ENCODE data around the gene ANKRD11. TPM values are rescaled to one million over a fixed set of nuclear protein-coding genes. Genes with fewer than 3 reads are reported as not detected.

Gene ANKRD11
- total RNA-seq, 1 donor from 2014 or later: 154 TPM

- intact Hi-C loops (cut with micrococcal nuclease): loop anchor here (10.0 kb wide), 1 partner anchor 46 kb away; no protein-coding TSS in a partner anchor
These were observed 79.5 kb downstream of the ANKRD11 start for GRCh38 chr16:89410794-89411309.

DNA sequence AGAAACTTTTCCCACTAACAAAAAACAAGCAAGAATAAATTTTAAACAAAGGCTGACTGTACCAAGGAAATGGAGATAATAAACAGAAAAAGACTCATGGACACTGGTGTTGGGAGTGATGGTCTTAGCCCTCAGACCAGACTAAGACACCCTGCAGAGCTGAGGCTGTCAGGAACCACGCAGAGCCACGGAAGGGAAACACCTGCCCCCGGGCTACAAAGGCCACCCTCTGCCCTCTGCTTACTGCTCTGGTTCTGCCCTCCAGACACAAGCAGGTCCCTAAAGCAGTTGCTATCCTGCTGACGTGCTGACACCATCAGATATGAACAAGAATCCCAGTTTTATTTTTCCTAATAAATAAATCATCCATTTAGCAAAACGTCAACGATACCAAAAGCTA is 80.0 kb downstream of the ANKRD11 start:
- intact Hi-C loops (cut with micrococcal nuclease): loop anchor here (10.0 kb wide), 1 partner anchor 46 kb away; no protein-coding TSS in a partner anchor

DNA sequence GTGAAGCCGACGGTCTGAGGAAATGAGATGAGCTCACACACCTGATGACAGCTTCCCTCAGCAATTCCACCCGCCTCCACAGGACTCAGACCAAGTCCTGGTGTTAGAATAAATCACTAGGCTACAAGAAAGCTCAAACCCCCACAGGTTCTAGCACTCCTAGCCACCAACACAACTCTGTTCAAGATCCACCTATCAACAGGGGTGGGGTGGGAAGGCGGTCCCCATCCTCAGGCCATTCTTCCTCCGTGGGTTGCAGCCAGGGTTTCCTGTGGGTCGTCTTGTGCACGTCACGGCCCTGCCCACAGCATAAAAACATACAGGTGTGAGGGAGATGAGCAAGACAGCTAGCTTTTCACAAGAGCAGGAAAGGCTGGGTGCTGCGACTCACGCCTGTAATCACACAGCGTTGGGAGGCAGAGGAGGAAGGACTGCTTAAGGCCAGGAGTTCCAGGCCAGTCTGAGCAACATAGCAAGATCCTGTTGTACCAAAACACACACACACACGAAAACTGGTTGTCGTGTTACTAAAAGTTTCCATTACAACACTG is 81.1 kb downstream of the ANKRD11 start:
- intact Hi-C loops (cut with micrococcal nuclease): loop anchor here (10.0 kb wide), 1 partner anchor 76 kb away; no protein-coding TSS in a partner anchor

DNA sequence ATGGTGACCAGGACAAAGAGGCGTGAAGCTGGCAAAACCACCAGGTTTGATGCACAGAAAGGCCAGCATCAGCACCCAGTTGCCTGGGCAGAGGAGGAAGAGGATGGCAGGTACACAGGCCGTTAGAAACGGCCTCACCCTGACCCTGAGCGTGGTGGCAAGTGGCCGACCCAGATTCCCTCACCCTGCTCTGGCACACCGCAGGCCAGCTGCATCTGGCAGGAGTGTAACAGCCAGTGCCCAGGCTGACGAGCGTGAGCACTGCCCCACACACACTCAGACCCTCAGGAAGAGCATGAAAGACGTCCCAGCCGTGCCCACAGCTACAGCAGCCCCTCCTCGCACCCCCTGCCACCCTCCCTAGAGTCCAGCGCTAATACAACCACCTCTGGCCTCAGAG is 82.0 kb downstream of the ANKRD11 start:
- intact Hi-C loops (cut with micrococcal nuclease): loop anchor here (10.0 kb wide), 1 partner anchor 76 kb away; no protein-coding TSS in a partner anchor

DNA sequence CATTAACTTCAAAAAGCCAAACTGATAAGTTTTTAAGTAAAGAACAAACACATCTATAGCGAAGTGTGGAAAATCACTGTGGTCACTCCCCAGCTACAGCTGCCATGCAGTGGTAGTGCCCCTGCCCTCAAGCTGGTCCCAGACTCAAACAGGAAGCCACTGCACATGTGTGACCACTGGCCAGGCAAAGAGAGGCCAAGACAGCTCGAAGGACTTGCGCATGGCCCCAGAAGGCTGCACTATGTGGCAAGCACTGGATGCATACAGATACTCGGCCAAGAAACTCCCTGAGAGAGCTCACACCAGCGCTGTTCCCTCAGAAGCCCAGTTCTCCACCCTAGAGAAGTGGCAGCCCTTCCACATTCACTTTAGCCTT is 82.4 kb downstream of the ANKRD11 start:
- intact Hi-C loops (cut with micrococcal nuclease): loop anchor here (10.0 kb wide), 1 partner anchor 77 kb away; no protein-coding TSS in a partner anchor

- intact Hi-C loops (cut with micrococcal nuclease): loop anchor here (10.0 kb wide), 1 partner anchor 77 kb away; no protein-coding TSS in a partner anchor
These were observed 83.0 kb downstream of the ANKRD11 start for GRCh38 chr16:89407282-89407924.

DNA sequence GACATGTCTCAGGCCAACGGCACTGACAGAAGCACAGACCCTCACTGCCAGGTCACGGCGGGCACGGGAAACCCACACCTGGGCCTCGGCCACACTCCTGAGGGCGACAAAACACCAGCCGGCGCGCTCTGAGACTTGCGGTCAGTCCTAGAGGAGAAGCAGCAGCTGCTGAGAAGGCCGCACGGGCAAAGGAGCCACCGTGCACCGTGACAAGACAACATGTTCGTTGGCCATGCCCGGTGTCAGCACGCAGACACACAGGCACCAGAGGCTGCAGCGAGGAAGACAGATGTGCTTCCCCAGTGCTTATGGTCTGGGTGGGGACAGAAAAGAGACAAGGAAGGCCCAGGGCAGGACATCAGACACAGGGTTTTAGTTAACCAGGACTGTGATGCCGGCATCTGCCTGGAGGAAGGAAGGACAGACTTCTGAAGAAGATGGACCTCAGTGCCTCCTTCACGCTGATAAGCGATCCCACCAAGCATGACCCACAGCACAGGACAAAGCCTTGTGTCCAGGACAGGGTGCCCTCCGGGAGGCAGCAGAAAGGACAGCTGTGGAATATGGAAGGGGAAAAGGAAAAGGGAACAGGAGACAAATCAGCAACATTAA is 84.0 kb downstream of the ANKRD11 start:
- intact Hi-C loops (cut with micrococcal nuclease): loop anchor here (10.0 kb wide), 1 partner anchor 78 kb away; no protein-coding TSS in a partner anchor

DNA sequence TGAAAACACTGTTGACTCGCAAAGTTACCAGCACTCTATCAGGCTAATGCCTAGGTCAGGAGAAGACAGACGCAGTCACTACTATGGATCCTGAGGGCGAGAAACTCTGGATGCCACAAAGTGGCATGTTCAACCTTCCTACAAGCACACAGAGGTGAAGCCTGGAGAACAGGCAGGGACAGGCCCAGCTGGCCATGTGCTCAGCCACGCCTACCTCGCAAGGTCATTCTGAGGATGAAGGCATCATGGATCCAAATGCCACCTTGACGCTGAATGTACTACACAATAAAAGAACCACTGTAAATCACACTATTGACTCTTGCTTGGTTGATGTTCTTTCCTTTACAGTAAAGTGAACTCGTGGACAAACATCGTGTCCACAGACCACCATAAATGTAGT is 85.8 kb downstream of the ANKRD11 start:
- intact Hi-C loops (cut with micrococcal nuclease): loop anchor here (10.0 kb wide), 1 partner anchor 80 kb away; no protein-coding TSS in a partner anchor

GRCh38 chr16:89402962-89403361 is 87.4 kb downstream of the ANKRD11 start:
- intact Hi-C loops (cut with micrococcal nuclease): loop anchor here (10.0 kb wide), 1 partner anchor 82 kb away; no protein-coding TSS in a partner anchor

GRCh38 chr16:89401641-89402445 is 88.5 kb downstream of the ANKRD11 start:
- intact Hi-C loops (cut with micrococcal nuclease): loop anchor here (10.0 kb wide), 1 partner anchor 83 kb away; no protein-coding TSS in a partner anchor

DNA sequence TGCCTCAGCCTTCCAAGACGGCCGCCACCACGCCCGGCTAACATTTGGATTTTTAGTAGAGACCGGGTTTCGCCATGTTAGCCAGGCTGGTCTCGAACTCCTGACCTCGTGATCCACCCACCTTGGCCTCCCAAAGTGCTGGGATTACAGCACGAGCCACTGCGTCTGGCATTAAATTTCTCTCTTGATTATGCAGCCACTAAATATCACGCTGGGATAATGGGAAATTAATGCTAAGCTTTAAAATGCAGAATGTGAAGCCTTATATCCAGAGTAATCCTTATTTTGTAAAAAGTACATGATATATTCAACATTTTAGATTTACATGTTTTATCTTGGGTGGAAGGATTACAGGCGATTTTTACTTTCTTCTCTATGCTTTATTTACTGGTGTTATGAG is 89.2 kb downstream of the ANKRD11 start:
- intact Hi-C loops (cut with micrococcal nuclease): loop anchor here (10.0 kb wide), 1 partner anchor 84 kb away; no protein-coding TSS in a partner anchor

DNA sequence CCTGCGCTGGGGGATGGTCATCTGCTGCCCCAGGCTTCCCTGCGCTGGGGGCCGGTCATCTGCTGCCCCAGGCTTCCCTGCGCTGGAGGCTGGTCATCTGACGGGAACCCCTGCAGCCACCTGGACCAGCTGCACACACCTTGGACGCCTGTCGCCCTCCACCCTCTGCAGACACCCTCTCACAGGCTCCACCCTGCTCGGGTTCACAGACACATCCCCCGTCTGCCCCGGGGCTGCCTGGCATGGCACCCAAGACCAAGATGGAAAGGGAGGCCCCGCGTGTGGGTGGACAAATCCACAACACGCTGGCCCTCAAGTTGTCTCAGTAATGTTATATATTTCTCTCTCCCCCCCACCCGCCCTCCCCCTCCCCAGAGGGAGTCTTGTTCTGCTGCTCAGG is 89.6 kb downstream of the ANKRD11 start:
- intact Hi-C loops (cut with micrococcal nuclease): loop anchor here (10.0 kb wide), 1 partner anchor 84 kb away; no protein-coding TSS in a partner anchor

GRCh38 chr16:89398924-89399323 is 91.4 kb downstream of the ANKRD11 start:
- intact Hi-C loops (cut with micrococcal nuclease): no loop called here

DNA sequence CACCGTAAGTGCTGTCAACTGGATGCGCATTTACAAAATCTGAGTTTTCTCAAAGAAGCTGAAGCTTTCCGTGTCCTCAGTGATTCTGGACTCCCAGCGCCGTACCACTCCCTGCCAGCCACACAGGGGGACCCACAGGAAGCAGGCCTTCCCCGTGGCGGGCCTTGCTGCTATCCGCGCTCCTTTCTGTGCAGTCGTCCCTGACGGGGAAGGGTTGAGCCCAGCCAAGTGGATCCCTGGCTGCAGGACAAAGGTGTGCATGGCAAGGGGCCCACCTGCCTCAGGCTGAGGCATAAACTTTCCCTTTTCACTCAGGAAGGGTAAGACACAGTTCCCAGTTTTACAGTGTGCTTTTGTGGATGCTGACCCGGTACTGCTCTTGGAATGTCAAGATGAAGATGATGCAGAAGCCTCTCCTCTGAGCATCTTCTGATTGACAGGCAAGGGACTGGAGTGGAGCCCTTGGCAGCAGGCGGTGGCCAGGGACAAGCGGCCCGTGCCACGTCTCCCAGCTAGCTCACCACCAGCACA is 93.0 kb downstream of the ANKRD11 start:
- intact Hi-C loops (cut with micrococcal nuclease): no loop called here

GRCh38 chr16:89396156-89396555 is 94.2 kb downstream of the ANKRD11 start:
- intact Hi-C loops (cut with micrococcal nuclease): no loop called here

DNA sequence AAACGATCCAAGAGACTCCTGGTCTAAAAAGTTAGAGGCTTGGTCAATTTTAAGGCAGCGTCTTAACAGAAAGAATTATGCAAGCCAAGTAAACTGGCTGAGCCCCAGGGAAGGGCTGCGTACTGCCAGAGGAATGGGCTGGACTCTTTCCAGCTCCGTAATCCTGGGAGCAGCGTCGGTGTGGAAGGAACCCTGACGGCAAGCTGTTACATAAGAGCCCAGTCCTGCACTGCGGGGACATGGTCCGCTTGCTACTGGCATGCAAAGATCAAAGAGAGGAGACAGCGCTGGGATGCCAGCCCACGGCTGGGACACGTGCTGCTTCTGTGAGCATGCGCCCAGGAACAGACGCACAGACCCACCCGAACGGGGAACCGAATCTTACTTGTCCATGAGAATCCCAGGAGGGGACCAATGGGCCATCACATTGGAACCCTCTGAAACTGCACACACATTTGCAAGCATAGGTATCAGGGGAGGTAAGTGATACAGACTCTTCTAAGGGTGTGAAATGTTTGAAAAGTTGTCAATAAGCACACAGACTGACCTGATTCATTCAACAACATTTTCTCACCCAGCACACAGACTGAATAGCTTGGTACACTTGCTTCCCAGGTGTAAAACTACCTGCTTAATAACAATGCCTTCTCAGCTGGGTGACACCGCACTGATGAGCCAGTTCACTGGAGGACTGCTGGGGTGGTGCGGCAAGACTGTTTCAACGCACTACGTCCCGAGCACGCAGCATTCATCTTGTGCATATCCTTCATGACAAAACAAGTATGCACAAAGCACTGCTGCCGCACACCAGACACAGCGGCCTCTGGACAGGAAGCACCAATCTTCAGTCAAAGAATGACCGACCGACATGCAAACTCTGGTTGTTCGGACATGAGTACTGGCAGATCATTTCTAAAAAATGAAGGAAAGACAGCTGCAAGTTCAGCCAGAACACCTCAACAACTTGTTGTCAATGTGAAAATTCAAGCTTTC is 94.9 kb downstream of the ANKRD11 start:
- intact Hi-C loops (cut with micrococcal nuclease): no loop called here

GRCh38 chr16:89393738-89394406 is 96.5 kb downstream of the ANKRD11 start:
- intact Hi-C loops (cut with micrococcal nuclease): no loop called here

GRCh38 chr16:89392881-89393737 is 97.3 kb downstream of the ANKRD11 start:
- intact Hi-C loops (cut with micrococcal nuclease): no loop called here
